Stimulated activated CD4-positive, alpha-beta T cell treated with anti-CD3 and anti-CD28 coated beads, Interleukin-12 subunit alpha, Interleukin-12 subunit beta, amount 100 ng/mL, for 24 hours (primary cell): ENCODE results near the gene ZNF385B.

Experiments used
- DNase-seq, 2 experiments: peaks; one replicate each; pipeline ENCODE4 v3.0.0-alpha.2; 2020; ENCODE audit warnings: low read depth in 2 of 2

ZNF385B gene

DNA sequence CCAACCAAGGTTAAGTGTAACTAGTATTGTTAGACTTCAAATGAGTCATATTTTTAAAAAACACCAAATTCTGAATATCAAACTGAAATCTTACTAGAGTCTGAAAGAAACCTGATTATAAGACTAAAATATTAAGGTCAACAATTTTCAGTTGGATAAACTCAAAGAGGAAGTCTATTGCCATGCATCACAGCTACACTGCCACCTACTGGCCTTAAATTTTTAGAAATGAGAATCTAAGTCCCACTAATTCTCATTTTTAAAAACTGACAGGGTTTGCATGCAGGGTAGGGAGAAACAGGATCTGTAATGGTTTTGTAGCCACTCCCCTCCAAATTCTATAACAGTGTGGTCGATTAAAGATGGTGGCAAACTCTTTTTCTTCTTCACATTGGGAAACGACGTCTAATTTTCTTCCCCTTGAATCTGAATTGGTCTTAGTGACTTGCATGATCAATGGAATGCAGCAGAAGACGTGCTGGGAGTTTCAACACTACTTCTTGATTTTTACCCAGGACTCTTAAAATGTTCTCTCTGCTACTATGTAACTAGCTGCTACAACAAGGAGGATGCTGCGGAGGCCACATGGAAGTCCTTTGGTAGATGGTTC lies 420.7 kb downstream of the ZNF385B start:
- DNase-seq: no peak

DNA sequence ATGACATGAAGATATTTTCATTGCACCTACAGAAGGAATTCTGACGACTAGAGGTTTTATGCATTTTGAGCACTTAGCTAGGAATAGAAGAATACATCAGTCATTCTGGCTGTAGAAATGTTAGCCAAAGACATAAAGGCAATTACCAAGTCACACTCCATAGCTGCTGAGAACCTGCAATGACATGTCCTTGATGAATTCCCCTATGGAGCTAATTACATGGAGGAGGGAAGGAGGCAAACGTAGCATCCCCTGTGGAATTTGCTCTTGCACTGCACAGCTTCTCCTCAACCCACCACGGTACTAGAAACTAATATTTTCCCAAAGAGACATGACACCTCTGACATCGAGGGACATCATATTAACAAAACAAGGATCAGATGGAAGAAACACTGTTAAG lies 422.8 kb downstream of the ZNF385B start:
- DNase-seq: no peak

DNA sequence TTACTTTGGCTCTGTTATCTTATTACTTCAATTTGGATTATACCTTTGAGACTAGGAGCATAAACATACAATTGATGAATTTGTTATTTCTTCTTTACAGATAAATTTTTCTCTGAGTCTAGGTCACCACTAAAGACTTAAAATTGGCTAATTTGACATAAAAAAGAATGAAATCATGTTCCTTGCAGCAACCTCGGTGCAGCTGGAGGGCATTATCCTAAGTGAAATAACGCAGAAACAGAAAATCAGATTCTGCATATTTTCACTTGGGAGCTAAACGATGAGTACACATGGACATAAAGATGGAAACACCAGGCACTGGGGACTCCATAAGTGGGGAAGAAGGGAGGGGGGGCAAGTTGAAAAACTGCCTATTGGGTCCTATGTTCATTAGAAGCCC lies 424.0 kb downstream of the ZNF385B start:
- DNase-seq: no peak

DNA sequence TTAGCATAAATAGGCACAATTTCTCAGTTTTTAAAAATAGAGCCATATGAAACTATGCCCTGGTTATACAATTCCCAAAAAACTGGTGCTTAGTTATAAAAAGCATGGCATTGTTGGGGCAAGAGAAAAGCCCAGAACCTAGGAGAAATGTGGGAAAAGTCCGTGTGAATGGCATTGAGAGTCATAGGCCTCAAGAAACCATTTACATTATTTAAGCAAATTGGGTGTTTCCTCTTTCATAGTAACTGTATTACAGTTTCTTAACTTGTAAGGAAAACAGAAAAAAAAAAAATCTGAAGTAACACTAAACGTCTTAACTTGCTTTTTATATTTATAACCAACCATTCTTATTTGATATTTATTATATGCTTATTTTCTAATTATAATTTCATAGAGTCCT lies 425.8 kb downstream of the ZNF385B start:
- DNase-seq: no peak

DNA sequence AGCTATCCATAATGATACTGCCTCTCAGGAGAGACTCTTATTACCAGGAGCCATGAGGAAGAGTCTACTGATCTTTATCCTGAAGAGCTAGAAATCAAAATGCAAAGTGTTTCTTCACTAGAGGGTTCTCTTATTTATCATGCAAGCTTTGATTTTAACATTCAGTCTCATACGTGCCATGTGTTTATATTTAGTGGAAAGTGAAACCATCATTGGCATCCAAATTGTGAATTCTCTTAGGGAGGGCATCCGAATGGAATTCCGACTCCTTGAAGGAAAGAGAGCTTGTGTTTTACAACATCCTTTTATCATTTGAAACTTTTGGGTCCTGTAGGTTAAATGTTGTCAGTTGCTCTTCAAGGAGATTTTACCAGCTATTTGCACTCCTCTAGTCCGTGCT lies 426.4 kb downstream of the ZNF385B start:
- DNase-seq: no peak

DNA sequence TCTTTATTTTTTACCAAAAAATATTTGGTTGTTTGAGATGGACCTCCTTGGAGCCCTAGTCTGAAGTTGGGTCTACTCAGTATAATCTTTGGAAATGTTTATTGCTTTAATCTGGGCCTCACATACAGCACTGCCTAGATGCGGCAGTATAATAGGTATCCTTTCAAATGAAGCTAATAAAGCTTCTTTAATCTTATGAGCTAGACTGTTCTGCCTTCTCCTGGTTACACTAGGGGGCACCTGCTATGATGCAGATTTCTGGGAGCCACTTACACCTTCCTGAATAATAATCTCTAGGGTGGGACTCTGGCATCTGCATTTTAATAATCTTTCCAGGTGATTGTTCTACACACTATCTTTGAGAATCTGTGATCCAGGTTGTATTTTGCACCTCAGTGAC lies 427.1 kb downstream of the ZNF385B start:
- DNase-seq: no peak

DNA sequence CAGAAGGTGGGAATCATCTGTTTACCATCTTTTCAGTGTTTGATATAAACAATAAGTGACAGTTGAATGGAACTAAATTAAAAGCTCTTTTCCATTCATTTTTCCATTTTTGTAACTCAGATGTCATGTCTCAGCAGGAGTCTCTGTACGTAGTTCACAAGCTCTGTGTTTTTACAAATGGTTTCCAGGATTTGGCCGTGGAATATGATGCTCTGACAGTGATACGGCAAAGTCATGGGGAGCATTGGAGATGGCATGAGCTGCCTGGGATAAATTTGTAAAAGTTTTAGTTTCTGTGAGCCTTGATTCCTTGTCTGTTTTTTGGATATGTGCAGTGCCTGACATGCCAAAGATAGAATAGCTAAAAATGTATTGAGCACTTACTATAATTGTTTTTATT lies 428.7 kb downstream of the ZNF385B start:
- no peak for DNase-seq

DNA sequence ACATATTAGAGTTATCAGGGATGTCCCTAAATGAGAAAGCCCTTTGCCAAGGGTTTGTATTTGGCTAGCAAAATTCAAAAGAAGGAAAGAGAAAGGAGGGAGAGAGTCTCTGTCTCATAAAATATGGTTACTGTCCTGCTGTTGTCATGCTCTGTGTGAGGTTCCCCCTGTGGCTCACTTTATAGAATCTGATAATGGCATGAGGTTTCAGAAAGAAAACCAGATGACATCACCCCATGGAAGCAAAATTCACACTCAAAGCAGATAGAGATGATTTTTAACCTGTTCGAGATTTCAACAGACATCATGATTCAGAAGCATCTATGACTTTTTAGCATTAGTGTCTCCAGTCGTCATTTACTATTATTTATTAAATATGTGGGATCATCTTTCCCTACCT lies 431.8 kb downstream of the ZNF385B start:
- no peak for DNase-seq

DNA sequence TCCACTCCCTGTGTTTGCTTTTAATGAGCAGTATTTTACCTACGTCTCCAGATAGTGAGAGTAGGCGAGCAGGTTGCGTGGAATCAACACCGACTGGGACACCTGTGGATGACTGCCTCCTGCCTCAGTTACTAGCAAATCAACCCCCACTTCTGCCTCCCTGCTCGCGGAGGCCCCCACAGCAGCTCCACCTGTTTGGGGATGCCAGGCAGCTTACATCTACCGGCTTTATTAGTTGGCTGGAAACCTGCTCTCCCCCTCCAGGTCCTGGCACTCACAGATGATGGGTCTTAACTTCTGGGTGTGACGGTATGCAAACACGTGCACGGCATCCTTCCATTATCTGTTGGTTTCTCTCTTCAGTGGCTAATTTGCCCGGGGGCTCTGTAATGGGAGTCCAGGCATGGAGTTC lies 432.3 kb downstream of the ZNF385B start:
- no peak for DNase-seq

DNA sequence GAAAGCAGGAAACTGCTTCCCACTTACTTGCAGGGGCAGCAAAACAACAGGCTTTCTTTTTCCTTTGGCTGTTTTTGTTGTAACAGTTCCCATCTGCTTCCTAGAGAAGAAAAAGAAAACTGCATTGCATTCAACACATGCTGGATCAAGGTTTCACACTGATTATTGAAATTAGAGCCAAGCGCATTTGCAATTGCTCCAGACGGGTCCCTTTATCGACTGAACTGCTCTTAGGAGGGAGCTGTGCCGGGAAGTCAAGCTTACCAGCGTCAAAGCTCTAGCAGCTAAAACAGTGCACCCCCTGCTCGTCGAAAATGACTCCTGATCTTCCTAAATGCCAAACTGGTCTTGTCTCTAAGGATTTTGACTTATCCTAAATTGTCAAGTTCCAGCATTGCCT lies 432.8 kb downstream of the ZNF385B start:
- no peak for DNase-seq

DNA sequence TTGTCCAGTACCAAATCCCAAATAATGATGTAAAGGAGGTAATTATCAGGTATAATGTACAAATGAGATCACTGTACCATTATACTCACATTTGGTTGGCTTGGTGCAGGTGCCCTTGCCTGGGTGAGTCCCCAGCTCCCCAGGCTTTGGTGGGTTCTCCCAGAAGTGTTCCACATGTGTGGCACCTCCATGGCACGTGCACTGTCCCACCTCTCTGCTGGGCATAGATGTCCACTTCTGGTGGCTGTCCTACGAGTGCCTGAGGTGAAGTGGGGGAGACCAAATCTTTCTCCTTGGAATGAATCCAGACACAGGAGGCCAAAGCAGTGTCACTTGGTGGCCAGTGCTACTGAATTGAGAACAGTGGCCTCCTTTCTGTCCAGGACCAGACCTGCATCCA lies 434.3 kb downstream of the ZNF385B start:
- DNase-seq: no peak

DNA sequence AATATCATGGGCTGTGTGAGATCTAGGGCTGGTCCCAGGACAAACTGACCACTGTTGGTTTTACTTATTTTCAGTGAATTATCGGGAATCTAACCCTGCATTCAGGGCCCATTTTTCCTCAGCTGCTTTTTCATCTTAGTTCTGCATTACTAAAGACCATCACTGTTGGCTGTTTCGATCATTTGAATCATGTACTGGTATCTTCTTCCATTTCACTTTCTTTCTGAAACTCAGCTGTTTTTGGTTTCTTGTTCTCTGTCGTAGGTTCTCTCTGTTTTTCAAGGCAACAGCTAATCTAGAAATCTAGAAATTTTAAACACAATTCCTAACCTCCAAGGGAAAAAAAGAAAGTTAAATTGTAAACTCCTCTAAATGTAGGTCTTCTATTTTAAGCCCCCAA lies 436.8 kb downstream of the ZNF385B start:
- DNase-seq: no peak

DNA sequence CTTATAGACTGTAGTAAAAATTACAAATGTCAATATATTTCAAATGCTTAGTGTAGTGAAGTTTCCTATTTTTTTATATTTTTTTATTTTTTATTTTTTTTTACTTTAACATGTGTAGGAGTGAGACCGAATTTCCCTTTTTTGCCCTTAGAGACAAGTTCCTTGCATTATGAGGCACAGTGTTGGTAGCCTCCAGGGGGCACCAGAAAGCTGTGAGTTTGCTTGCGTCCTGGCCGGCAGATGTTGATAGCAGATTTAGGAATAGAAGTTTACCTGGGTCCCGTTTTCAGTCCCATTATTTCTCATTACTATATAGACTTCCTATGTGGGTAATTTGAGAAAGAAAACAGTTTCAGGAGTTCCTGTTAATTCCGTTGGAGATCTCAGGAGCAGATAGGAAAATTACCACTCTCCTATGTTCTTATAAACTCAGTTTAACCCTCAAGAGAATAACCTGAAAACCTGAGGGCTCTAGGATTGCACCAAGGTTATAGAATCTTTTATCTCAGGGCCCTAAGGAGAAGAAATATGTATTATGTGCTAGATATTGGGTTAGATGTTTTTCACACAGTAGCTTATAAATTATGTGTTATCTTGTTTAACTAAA lies 439.3 kb downstream of the ZNF385B start:
- peak in 1 of 2 experiments; percentile 46 for DNase-seq

DNA sequence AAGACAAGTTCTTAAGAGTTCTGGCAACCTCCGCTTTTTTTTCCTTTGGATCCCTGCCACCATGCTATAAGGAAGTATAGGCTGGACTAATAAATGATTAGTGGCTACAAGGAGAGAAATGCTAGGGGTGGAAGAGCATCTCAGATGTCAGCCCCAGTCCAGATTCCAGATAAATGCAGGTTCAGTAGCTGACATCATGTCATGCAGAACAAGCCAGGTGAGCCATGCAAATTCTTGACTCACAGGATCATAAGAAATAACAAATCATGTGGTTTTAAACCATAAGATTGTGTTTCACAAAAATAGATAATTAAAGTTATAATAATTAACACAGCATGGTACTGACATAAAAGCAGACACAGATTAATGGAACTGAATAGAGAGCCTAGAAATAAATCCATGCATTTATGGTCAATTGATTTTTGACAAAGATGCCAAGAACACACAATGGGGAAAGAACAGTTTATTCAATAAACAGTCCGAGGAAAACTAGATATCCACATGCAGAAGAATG lies 443.9 kb downstream of the ZNF385B start:
- DNase-seq: no peak

DNA sequence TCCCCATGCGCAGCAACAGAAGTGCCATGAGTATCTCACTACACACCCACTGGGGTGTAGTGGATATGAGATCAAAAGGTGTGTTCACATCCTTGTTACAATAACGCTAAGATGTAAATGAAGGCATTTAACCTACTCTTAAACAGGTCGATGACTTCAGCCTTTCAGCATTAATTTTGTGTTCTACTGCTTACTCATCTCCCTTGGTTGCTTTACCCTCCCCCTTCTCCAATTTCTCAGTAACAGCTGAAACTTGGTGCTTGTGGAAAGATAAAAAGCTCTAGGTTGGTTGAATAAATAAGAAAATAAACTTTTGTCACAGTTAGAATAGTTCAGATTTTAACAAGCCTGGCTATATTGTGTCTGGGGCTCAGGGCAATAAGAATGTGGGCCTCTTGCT lies 449.3 kb downstream of the ZNF385B start:
- DNase-seq: no peak

DNA sequence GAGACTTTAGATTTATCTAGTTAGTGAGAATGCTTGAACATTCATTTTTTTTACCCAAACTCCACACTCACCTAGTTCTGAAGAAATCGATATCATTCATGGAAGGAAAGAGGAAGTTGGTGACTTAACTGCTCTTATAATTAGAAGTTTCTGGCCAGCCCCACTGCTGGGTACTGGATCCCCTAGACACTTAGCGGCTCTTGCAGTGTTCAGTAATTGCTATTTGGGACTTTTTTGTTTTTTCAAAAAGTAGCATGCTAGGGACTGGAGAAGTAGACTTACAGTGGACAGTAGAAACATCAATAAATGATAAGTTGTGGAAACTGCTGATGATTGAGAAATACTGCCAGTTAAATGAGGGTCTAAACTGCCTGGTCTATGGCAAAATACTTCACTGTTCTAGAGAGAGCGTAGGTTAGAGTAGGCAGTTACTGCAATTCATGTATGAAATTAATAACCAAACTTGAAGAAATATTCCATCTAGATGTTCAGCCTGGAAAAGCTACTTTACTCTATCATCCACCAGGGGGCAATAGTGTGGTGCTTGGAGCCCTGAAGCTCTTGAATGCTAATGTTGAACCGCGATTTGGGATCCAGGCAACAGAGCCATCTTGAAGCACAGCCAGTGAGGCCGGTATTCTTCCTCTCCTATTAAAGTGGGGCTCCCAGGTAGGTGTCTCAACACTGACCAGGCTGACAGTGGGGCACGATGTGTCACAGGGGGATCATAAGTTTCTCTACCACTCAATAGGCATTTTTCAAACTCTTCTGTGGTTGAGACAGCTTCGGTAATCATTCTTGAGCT lies 450.7 kb downstream of the ZNF385B start:
- peak in 1 of 2 experiments; percentile 3 for DNase-seq

DNA sequence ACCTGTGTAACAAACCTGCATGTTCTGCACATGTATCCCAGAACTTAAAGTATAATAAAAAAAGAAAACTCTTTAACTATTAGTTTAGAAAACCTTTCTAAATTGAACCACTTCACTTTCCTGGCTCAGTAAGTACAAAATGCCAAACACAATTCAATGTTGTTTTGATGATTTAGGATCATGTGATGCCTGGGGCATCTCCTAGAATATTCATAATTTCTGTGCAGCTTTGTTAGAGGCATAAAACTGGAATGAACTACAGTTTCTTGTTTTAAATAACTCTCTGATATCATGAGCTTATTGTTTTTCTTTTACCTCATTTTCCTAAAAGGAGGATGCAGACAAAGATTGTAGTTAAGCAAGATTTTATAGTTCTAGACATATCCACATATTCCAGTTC lies 457.8 kb downstream of the ZNF385B start:
- no peak for DNase-seq

DNA sequence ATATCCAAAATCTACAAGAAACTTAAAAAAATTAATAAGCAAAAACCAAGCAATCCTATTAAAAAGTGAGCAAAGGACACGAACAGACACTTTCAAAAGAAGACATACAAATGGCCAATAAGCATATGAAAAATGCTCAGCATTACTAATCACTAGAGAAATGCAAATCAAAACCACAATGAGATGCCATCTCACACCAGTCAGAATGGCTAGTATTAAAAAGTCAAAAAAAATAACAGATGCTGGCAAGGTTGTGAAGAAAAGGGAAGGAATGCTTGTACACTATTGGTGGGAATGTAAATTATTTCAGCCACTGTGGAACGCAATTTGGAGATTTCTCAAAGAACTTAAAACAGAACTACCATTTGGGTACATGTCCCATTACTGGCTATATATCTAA lies 467.9 kb downstream of the ZNF385B start:
- DNase-seq: no peak
